Pancreas (tissue), 10 donors: ENCODE data around the gene AARS1. TPM values are rescaled to one million over a fixed set of nuclear protein-coding genes. Genes with fewer than 3 reads are reported as not detected.
A peak's percentile ranks its signal among the peaks of the same experiment; 100 is the strongest.
"Not testable (repeated sequence)": the region's sequence is repeated elsewhere in the genome, so short reads cannot be mapped to it uniquely, and the experiment has no call there.

ENCODE experiments used
- ATAC-seq, 4 donors: fragments of 200-7000 bp; cut with Tn5 transposase; one replicate each; pipeline versions ENCODE4 v1.8.0 to v1.9.1; 2020; ENCODE audit warnings: mild to moderate bottlenecking in 4 of 4, moderate library complexity in 4 of 4
- DNase-seq, 6 donors: peaks; one replicate each; pipeline ENCODE4 v3.0.0-alpha.2; 2020
- FAIRE-seq: peaks from 2 replicates; lab custom pipeline; 2012; peaks lifted over from hg19 to GRCh38; lab: Jason Lieb, UNC
- H3K27ac ChIP-seq, 4 donors: fragments of 200-600 bp; sonication (generic); 1 replicate in 3 of 4; 2 replicates in 1 of 4; pipeline versions ENCODE4 v1.5.0 to v1.8.0; 2020
- H3K27me3 ChIP-seq, 4 donors: fragments of 200-600 bp; one replicate each; pipeline ENCODE4 v1.8.0; 2021
- H3K36me3 ChIP-seq, 3 donors: fragments of 200-600 bp; sonication (generic) in 1 of 3; one replicate each; pipeline versions ENCODE4 v1.5.0 to v1.8.0; 2020 to 2021
- H3K4me1 ChIP-seq, 3 donors: fragments of 200-600 bp; one replicate each; pipeline ENCODE4 v1.8.0; 2021
- H3K4me3 ChIP-seq, 4 donors: fragments of 200-600 bp; sonication (generic) in 2 of 4; one replicate each; pipeline versions ENCODE4 v1.5.0 to v1.8.0; 2020 to 2021
- H3K9me3 ChIP-seq, 4 donors: fragments of 200-600 bp; one replicate each; pipeline ENCODE4 v1.8.0; 2021
- WGBS, 2 donors: extraction: QIAGEN DNeasy Blood & Tissue Kit; methylation state at CpG; one replicate each; pipeline ENCODE4 v1.1.7; 2013; 5-methylcytosine and 5-hydroxymethylcytosine counted together
- intact Hi-C, 3 donors: fragments of 100-400 bp; cut with DNase I; formaldehyde crosslinking; loops; one replicate each; pipeline versions ENCODE4 v1.11.1 to v1.14.2; 2022
- polyA plus RNA-seq, 2 donors: library from polyadenylated mRNA; stranded (reverse); fragments of 200-250 nt; gene quantifications; one replicate each; pipeline ENCODE4 v1.2.3, GENCODE V29; 2013
- total RNA-seq, 6 donors: library from RNA; stranded (reverse); fragmentation: NEBNext Ultra II Directional in 4 of 6; extraction: Animal tissue kit (Norgen Biotek cat#: 25700) in 4 of 6; gene quantifications; one replicate each; pipeline versions ENCODE4 v1.2.1 to v1.2.4, GENCODE V29; 2021 to 2023
- TF ChIP-seq, protein P1 (sequence below), 4 donors: fragments of 200-600 bp; sonication (generic) in 3 of 4; IDR thresholded peaks; one replicate each; pipeline versions ENCODE4 v1.5.0 to v1.8.0; 2021; ENCODE audit warnings: antibody characterized with exemption in 4 of 4
- donor health status: healthy with polysubstance abuse.
- donor health status: DM: no; HTN: no; CAD: no; lungs with moderate emphysema.
- donor health status: DM: no; HTN: no; CAD: no.
- donor health status: control.
- donor health status: control.
- donor health status: Bipolar disorder and iron deficiency.
- donor health status: DM: yes; HTN: yes; CAD: no.
- donor health status: DM: no; HTN: no; CAD: no.
- donor health status: DM: no; HTN: no; CAD: no.
- donor health status: DM: yes; HTN: yes; CAD: no.

Gene AARS1
- total and polyA plus RNA-seq, 8 donors, result 29.3 to 154 (median 45.0) TPM

GRCh38 chr16:70267516-70267915 is 21.8 kb downstream of the AARS1 start:
- Histone ChIP-seq H3K4me1 (no peaks in the 10 kb centered on the region), H3K27me3 (no peaks in the 10 kb centered on the region), H3K9me3 (no peaks in the 10 kb centered on the region), H3K36me3 (peaks cover 4 to 98% (median 60%) of the 10 kb centered on the region in 3 donors), H3K27ac (no peak overlapping the region), H3K4me3 (no peak overlapping the region)
- peak; percentile 53 to 70 (median 66) for ATAC-seq
- WGBS, 2 donors, result 54 to 60% methylated on average over 6 of the region's 6 CpGs
- intact Hi-C loops, result no loop called here
- peak in 1 of 6 donors; percentile 50 for DNase-seq
- no peak for FAIRE-seq
- TF ChIP-seq, protein P1, sequence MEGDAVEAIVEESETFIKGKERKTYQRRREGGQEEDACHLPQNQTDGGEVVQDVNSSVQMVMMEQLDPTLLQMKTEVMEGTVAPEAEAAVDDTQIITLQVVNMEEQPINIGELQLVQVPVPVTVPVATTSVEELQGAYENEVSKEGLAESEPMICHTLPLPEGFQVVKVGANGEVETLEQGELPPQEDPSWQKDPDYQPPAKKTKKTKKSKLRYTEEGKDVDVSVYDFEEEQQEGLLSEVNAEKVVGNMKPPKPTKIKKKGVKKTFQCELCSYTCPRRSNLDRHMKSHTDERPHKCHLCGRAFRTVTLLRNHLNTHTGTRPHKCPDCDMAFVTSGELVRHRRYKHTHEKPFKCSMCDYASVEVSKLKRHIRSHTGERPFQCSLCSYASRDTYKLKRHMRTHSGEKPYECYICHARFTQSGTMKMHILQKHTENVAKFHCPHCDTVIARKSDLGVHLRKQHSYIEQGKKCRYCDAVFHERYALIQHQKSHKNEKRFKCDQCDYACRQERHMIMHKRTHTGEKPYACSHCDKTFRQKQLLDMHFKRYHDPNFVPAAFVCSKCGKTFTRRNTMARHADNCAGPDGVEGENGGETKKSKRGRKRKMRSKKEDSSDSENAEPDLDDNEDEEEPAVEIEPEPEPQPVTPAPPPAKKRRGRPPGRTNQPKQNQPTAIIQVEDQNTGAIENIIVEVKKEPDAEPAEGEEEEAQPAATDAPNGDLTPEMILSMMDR (IDR thresholded peaks at IDR 0.05), result peak in 2 of 4 donors; percentile 33 to 50

DNA sequence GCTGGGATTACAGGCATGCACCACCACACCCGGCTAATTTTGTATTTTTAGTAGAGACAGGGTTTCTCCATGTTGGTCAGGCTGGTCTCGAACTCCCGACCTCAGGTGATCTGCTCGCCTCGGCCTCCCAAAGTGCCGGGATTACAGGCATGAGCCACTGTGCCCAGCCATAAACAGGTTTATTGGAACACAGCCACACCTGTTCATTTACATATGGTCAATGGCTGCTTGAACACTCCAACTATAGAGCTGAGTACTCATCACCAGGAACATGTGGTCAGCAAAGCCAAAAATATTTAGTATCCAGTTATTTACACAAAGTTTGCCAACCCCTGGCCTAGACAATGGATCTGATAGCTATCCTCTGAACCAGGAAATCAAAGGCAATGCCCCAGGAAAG is 29.4 kb downstream of the AARS1 start:
- H3K36me3 ChIP-seq, result peaks cover 7 to 99% (median 52%) of the 10 kb centered on the region in 3 donors
- H3K27me3 ChIP-seq, ATAC-seq, H3K9me3 ChIP-seq, DNase-seq, H3K4me1 ChIP-seq, H3K27ac ChIP-seq, H3K4me3 ChIP-seq, intact Hi-C loops, FAIRE-seq: not testable (repeated sequence)
- 94 to 96% methylated on average over 5 of the region's 6 CpGs for WGBS, 2 donors

DNA sequence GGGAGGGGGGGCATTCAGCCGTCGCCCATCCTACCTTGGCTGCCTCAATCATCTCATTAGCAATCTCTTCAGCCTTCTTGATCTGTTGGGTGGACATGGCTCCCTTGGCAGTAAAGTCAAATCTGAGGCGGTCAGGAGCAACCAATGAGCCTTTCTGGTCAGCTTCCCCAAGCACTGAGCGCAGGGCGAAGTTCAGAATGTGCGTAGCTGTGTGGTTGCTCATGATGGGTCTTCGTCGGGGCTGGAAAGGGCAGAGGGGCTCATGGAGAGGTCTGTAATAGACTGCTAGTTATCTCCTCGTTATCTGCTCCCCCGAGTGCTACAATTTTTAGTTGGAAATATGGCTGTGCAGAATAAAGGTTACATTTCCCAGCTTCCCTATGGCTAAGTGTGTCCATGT is 30.4 kb downstream of the AARS1 start:
- Histone ChIP-seq H3K27me3 (no peaks in the 10 kb centered on the region), H3K36me3 (peaks cover 3 to 91% (median 43%) of the 10 kb centered on the region in 3 donors), H3K27ac (no peak overlapping the region), H3K4me1 (no peaks in the 10 kb centered on the region), H3K4me3 (no peak overlapping the region), H3K9me3 (no peaks in the 10 kb centered on the region)
- no peak for FAIRE-seq
- DNase-seq, result peak in 1 of 6 donors; percentile 11
- ATAC-seq, result no peak
- TF ChIP-seq, protein P1 (IDR thresholded peaks at IDR 0.05), result no peak
- intact Hi-C loops, result no loop called here
- WGBS, 2 donors, result 94 to 98% methylated on average over 10 of the region's 10 CpGs

DNA sequence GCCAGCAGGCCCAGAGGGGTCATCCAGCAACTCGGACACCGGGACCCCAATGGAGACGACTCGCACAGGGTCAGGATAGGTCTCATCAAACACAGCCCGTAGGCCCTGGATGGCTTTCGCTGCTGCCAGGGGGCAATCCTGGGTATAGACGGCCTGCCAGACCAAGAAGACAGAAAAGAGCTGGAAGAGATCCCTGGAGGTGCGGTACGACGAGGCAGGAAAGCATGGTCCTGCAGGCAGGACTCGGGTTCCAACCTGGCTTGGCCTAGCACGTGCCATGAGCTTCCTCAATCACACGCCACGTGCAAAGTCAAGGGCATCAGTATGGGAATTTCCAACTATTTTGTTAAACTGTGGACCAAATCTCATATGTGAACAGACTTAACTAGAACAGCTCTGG is 31.2 kb downstream of the AARS1 start:
- FAIRE-seq, result no peak
- WGBS, 2 donors, result 88 to 92% methylated on average over 14 of the region's 14 CpGs
- H3K4me3 ChIP-seq, result no peak overlapping the region
- peaks cover 3 to 90% (median 49%) of the 10 kb centered on the region in 3 donors for H3K36me3 ChIP-seq
- ATAC-seq, result no peak
- no peaks in the 10 kb centered on the region for H3K4me1 ChIP-seq
- no peaks in the 10 kb centered on the region for H3K27me3 ChIP-seq
- H3K27ac ChIP-seq, result no peak overlapping the region
- peak in 2 of 6 donors; percentile 13 to 38 for DNase-seq
- H3K9me3 ChIP-seq, result no peaks in the 10 kb centered on the region
- intact Hi-C loops, result no loop called here
- TF ChIP-seq, protein P1 (IDR thresholded peaks at IDR 0.05), result no peak

GRCh38 chr16:70257391-70257790 is 31.9 kb downstream of the AARS1 start:
- Histone ChIP-seq H3K27ac (no peak overlapping the region), H3K4me1 (no peaks in the 10 kb centered on the region), H3K9me3 (no peaks in the 10 kb centered on the region), H3K27me3 (no peaks in the 10 kb centered on the region), H3K4me3 (no peak overlapping the region), H3K36me3 (peaks cover 3 to 90% (median 51%) of the 10 kb centered on the region in 3 donors)
- intact Hi-C loops, result no loop called here
- FAIRE-seq, result no peak
- ATAC-seq, result no peak
- TF ChIP-seq, protein P1 (IDR thresholded peaks at IDR 0.05), result no peak
- WGBS, 2 donors, result 75 to 77% methylated on average over 4 of the region's 4 CpGs
- peak in 1 of 6 donors; percentile 6 for DNase-seq
